ENCODE results near the gene SV2A.
"Not testable (repeated sequence)": the region's sequence is repeated elsewhere in the genome, so short reads cannot be mapped to it uniquely, and the experiment has no call there.

Gene SV2A

DNA sequence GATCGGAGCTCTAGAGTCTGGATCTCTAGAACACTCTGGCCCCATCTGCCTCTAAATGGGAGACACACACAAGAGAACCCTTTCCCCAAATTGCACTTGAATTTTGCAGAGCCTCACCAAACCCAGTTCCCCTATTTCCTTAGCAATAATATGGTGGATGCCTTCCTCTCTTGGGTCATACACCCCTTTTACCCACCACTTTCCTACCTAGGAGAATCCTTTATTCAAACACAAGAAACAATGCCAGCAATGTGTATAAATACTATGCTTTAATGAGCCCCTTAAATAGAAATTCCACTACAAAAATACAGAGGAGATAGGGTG, 10.7 kb upstream of the SV2A start:
- FAIRE-seq, result no peak

DNA sequence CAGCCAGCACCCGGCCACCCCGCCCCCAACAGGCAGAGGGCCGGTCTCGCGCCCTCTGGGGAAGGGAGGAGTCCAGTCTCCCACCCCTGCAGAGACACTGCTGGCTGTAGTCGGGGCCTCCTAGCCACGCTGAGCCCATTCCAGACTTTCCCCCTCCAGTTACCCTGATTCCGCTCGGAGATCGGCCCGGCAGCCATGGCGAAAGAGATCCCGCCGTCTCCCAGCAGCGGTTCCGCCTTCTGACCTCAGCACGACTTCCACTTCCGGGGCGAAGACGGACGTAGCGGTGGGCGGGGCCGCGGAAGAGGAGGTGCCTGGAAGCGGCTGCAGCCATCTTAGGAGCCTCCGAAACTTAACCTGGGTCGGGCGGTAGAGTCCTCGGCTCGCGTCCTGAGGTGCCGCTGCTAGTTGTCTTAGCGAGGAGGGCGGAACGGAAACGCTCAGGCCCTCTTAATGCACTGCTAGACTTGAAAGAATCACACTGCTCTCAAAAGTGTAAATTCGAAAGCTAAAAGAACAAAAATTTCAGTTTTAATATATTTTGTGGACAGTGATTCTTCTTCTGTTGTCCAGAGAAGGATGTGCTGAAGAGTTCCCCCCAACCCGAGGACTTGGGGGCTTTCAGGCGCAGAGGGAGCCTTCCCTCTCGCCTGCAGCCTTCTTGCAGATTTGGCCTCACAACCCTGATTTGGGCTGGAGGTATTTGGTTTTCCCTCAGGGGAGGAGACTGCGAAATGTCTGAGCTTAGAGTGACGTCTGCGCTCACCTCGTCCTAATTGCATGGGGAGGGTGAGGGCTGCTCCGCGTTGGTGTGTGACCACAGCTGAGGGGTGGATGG, 10.1 kb upstream of the SV2A start, which contains the start of gene SF3B4:
Gene SF3B4, minus strand, starts transcription at position 241 of the 838 bp plus-strand sequence. Its CDS starts 44 bp downstream, at position 197.
- no peak for FAIRE-seq

DNA sequence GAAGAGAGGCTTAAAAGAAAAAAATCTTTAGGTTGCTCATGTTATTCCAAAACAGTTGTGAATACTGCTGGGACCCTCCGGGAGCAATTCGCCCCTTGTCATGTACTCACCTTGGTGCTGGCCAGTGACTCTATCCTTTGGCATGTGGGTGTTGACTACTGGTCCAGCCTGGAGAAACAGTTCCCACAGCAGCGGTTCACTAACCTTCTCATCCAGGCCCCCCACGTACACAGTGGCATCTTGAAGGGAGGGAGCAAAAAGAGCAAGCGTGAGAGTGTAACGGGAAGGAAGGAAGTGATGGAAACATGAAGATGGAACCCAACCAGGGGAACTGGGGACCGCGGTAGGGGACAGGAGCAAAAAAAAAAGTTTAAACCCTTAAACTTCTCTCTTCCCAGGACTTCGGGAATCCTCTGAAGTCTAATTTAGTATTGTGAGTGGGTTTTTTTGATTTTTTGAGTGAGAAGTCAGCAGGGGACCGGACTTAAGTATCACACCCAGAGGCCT, 9.5 kb upstream of the SV2A start:
- no peak for FAIRE-seq

DNA sequence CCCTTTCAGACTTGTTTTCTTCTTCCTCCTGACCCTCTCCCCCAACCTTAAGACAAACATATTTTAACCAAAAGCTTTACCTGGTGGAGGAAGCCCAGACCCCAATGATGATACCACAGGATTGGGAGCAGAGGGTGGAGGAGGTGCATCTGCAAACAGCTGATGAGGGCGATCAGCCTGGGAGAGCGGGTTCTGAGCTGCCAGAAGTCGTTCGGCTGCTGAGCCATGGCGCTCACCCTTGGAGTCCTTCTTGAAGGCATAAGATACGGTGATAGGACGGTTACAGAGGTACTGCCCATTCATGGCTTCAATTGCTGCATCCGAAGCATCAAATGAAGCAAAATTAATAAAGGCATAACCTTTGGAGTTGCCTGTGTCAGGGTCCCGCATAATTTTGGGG, 8.7 kb upstream of the SV2A start:
- no peak for FAIRE-seq

DNA sequence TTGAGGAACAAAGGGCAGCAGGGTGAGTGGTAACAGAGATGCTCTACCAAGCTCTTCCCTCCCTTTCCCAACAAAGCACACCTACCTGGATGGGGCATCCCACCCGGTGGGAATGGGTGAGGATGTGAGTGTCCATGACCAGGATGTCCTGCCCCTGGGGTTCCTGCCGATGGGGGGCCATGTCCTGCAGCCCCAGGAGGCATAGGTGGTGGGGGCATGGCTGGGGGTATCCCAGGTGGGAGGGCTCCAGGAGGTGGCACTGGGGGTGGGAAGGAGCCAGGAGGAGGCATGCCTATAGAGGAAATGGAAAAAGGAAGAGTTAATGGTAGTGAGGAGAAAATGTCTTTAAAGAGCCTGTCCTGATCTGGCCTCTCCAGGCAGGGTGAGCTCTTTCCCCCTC, 8.1 kb upstream of the SV2A start:
- FAIRE-seq, result no peak

DNA sequence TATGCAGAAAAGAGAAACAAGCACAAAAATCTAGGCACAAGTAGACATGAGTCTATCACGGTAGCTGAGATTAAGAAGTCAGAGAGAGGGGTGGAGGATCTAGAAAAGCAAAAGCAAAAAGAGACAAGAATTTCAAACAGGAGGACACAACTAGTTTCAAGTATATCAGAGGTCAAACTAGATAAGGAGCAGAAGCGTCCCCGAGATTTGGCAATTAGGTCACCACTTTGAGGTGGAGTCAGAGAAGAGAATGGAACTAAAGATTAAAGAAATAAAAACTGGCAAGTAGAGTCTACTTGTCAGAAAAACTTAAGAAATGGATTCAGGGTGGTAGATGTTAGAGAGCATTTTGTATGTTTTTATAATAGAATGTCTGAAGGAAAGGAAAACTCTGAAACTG, 7.7 kb upstream of the SV2A start:
- no peak for FAIRE-seq

DNA sequence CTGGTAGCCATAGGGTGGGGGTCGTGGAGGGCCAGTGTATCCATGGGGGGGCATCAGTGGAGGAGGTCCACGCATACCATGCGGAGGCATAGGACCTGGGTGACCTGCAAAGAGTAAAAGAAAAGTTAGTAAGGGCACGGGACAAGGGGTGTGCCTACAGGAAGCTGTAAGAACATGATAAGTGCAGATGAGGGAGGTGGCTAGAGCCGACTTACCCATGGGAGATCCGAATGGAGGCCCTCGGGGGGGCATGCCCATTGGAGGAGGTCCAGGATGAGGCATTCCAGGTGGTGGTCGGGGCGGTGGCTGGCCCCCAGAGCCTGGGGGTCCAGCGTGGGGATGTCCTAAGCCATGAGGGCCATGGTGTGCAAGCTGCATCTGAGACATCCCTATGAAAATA, 6.0 kb upstream of the SV2A start:
- no peak for FAIRE-seq

DNA sequence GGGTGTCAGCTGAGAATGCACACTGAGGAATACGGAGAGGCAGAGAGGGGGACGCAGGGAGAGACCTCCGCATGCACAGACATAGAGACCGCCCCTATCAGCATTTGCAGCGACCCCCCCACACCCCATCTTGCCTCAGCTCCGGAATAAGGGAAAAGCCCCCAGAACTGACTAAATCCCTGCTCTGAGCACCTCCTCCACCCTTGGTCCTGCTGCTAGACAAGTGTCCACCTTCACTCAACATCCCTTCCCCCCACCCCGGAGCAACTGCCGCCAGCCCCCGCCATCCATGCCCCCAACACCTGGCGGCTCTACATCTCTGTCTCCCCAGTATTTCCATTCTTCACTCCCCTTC, 769 bp downstream of the SV2A start:
- no peak for FAIRE-seq

DNA sequence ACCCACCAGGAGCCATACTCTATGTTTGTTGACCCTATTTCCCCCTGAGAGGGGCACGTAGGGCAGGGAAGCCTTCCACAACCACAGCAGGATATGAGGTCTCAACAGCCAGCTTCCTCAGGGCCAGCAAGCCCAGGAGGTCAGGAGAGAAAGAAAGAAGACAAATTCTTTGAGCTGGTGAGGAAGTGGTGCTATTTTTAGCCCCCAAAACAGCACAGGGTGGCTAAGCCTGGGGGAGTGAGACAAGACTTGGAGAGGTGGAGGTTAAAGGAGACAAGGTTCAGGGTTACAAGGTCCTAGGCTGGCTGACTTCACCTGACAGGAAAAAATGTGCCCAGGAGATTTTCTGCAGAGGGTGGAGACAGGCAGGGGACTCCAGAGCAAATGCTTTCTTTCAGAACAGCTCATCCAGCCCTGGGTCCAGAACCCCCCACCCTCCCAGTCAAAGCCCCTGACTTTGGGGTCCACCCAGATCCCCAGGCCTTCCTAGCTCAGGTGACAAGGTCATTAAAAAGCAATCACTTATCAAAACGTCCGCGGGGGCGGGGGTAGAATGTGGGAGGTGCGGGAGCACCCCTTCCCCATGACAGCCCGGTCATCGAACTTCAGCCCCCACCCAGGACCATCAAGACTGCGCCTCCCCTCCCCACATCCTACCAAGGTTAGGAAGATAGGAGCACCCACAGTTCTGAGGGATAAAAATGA, 1.3 kb downstream of the SV2A start:
- FAIRE-seq, result no peak

DNA sequence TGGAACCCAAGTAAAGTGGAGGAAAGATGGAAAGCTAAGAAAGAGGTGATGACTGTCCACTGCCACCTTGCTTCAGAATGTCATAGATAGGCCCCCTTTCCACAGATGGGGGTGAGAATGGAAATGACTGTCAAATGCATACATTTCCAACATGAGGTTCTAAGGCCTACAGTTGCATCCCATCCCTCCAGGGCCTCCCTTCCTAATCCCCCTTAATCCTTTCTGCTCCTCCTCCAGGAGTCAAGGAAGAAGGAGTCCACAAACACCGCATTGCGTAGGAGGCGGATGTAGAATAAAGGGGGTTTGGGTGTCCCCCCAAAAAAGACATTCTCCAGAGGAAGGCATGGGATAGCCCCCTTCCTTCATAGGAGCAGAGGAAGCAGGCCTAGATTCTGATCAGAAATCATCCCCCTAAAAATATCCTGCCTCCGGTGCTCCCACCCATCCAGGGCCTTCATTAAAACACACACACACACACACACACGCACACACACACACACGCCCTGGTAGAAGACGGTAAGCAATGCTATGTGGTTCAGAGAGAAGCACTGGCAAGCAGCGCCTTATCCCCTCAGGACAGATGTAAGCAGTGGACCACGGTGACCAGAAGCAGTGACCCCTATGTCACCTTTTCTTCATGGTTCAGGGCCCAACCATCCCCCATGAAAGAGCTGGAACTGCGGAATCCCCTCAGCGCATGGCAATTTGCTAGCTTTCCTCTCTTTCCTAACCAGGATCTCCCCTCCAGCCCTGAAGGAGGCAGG, 2.0 kb downstream of the SV2A start:
- FAIRE-seq, result no peak

DNA sequence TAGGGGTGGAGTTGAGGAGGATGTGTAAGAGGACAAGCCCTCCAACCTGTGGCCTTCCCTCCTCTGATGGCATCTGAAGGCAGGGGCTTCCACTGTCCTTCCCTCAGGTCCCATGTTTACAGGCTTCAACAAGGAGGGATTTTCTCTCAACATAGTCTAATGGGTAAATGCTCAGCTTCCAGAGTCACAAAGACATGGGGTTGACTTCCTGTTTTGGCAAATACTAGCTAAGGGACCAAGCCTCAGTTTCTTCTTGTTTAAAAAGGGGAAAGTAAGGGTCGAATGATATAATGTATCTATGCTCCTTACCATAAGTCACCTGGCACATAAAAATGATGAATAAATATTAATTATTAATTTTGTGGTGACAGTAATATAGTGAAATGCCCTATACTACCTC, 3.1 kb downstream of the SV2A start:
- FAIRE-seq, result no peak

DNA sequence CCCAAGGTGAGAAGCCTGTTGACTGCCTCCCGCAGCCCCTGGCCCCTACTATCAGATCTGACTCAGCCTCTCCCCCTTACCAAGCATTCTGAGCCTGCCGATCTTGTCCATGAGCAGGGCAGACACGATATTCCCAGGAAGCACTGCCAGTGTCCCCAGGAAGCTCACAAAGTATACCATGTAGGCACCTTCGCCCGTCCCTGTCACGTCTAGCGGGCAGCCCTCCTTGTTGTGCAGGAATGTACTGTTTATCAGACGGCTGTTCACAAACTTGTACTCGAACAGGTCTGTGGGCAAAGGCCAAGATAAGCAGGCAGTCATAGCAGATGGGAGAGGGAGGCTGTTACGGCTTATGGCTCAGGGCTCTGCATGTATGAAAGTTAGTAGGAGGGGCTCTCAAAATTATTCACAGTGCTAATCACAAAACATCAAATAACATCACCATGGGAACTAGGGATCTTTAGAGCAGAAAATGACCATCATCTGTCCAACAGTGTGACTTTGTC, 11.0 kb downstream of the SV2A start:
- FAIRE-seq, result no peak

DNA sequence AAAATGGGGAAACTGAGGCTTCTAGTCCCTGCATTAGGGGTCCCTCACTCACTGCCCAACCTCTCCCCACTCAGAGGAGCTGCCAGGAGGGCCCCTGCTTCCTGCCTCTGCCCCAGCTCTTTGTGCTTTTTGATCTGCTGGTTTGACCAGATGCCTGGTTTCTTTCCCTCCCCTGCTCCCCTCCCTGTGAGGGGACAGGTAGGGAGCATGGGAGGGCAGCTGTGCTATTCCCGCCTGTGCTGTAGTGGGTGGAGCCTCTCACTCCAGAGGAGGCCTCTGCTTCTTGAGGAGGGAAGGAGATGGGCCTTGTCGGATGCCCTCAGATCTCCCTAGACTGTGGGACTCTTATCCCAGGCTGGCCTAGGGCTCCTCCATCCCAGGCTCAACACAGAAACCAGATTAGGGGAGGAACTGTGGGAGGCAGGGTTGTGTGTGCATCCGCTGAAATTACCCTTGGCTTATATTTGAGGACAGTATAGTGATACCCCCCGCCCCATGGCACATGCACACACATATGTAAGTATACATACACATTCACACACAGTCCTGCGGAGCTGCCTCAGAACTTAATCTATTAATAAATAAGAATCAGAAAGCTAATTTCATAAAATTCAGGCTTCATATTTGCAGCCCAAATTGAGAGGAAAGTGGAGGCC, 13.7 kb downstream of the SV2A start:
- no peak for FAIRE-seq

DNA sequence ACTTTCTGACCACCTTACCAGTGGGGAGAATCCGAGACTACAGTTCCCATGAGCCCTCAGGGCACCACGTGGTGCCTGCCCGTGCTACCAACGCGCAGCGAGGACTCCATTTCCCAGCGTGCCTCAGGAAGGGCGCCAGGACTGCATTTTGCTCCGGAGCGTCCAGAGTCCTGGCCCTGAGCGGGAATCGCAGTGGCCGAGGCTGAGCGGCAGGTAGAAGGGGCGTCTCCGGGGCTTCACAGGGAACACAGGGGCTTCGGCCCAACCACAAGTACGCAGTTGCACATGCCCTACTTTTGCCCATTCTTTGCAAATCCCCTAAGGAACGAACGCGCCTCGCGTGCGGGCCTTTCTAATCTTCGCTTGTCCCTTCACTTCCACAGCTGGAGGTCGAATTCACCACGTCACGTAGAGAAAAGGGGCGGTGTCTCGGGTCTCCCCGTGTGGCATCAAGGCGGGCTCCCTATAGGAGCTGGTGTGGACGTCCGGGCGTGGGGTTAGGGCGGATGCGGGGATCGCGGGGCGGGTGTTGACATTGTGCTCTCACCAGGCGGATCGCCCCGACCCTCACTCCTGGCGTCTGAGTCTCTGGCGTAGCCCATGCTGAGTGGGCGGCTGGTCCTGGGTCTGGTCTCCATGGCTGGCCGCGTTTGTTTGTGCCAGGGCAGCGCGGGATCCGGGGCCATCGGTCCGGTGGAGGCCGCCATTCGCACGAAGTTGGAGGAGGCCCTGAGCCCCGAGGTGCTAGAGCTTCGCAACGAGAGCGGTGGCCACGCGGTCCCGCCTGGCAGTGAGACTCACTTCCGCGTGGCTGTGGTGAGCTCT, 18.0 kb downstream of the SV2A start, which contains the start of gene BOLA1:
Gene BOLA1, plus strand, starts transcription at position 109 of the 825 bp plus-strand sequence. Its CDS starts 492 bp downstream, at position 601.
- FAIRE-seq, result no peak

DNA sequence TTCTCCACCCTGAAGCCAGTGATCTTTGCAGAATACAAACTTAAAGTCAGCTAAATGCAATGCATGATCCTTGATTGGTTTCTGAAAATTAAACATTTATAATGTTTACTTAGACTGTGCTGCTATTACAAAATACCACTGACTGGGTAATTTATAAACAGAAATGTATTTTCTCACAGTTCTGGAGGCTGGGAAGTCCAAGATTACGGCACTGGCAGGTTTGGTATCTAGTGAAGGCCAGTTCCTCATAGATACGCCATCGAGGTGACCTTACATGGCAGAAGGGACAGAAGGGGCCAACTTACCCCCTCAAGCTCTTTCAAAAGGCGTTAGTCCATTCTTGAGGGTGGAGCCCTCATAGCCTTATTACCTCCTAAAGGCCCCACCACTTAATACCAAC, 21.1 kb downstream of the SV2A start:
- FAIRE-seq, result no peak

DNA sequence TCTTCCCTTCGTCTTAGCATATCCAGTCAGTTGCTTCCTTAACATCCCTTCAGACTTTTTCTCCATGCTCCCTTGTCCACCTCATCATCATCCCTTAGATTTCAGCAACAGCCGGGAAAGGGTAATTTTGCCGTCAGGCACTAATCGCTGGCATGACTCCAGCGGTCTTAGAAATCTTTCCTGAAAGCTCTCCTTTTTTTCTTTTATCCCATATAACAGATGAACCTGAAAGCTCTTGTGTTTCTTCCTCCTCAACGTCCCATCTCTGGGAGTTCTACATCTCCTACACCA, 28.7 kb downstream of the SV2A start:
- FAIRE-seq, result no peak

DNA sequence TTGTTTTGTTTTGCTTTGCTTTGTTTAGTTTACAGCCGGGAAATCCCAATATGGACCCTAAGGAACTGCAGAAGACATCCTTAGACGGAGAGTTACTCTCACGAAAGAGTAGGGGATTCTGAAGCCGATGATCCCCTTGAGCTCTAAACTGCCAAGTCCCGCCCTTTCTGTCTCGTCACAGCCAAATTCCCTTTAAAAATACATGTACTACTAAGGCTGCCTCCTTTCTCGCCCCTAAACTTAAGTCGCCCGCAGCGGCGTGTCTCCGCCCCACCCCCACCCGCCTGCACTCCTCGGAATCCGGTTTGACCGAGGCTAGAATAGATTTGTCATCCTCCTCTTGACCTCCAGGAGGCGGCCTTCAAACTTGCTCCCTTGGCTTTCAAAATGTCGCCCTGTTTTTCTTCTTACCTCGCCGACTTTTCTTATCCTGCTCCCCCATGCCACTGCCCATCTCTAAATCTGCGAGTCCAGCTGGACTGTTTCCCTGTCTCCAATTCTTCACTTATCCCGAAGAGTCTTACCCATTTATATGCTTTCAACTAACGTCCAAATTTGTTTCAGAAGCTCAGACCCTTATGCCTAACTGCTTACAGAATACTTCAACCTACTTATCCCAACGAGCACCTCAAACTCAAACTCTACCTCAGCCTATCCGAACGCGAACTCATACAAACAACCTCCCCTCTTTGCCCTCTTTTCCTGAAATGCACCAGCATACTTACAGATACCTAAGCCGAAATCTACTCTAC, 29.2 kb downstream of the SV2A start:
- no peak for FAIRE-seq

DNA sequence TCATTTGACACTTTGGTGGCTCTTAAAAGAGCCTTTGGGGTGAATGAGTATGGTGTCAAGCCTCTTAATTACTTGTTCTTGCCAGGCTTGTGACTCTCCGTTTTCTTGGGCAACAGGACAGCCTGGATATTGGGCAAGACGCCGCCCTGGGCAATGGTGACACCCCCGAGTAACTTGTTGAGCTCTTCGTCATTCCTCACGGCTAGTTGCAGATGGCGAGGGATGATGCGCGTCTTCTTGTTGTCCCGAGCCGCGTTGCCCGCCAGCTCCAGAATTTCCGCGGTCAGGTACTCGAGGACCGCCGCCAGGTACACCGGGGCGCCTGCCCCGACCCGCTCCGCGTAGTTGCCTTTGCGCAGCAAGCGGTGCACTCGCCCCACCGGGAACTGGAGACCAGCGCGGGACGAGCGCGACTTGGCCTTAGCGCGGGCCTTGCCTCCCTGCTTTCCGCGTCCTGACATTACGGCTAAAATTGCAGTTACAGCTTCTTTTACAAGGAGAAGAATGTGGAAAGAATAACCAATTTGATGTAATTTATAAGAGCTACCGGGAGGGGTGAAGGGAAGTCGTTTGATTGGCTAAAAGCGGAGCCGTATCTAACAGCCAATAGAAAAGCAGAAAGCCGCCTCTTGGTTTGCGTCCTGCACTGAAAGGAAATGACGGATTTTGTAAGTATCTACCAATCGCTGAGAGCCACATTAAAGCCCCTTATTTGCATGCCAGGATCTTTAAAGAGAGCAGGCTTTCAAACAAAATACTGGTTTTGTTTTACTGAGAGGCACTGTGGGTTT, 30.0 kb downstream of the SV2A start:
- FAIRE-seq, result no peak

DNA sequence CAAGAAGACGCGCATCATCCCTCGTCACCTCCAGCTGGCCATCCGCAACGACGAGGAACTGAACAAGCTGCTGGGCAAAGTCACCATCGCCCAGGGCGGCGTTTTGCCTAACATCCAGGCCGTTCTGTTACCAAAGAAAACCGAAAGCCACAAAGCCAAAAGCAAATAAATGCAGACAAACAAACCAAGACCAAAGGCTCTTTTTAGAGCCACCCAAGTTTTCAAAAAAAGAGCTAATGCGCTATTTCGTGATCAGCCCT, 30.5 kb downstream of the SV2A start:
- not testable (repeated sequence) for FAIRE-seq

DNA sequence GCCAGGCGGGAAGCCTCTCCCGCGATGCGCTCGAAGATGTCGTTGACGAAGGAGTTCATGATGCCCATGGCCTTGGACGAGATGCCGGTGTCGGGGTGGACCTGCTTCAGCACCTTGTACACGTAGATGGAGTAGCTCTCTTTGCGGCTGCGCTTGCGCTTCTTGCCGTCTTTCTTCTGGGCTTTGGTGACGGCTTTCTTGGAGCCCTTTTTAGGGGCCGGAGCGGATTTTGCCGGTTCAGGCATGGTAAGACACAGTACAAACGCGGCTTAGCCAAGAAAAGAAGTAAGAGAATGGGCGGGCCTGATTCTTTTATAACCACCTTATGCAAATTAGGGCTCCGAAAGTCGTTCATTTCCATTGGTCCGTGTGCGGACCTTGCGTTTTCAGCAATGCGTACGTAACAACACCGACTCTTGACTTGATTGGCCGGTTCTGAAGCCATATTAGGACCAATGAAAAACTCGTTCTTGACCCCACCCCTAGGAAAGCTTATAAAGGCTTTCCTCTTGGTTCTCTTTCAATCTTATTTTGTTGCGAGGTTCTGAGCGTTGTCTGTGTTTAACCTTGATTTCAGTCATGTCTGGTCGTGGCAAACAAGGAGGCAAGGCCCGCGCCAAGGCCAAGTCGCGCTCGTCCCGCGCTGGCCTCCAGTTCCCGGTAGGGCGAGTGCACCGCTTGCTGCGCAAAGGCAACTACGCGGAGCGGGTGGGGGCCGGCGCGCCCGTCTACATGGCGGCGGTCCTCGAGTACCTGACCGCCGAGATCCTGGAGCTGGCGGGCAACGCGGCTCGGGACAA, 31.0 kb downstream of the SV2A start:
- FAIRE-seq, result peak; percentile 47
